NCI-H345 treated with DMSO at 0.1 percent for 48 hours (cell line): Measurements from ENCODE around the gene ROR2.
"Not testable (repeated sequence)": the region's sequence is repeated elsewhere in the genome, so short reads cannot be mapped to it uniquely, and the experiment has no call there.

Experiments
- DNase-seq: peaks from one replicate; lab custom pipeline; 2025; ENCODE audit not compliant: unreplicated experiment; lab: John Stamatoyannopoulos, UW

Gene ROR2

DNA sequence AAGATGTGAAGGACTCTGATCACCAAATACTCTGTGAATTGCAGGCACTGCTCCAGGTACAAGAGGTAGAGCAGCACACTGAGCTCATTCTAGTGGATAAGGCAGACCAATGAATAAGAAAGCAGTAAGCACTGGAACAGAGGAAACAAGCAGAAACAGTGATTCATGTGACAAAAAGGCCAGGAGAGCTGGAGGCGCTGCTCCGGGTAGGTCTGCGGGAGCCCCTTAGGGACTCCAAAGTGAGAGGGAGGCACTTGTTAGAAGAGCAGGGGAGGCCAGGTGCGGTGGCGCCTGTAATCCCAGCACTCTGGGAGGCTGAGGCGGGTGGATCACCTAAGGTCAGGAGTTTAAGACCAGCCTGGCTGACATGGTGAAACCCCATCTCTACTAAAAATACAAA, 294.8 kb downstream of the ROR2 start:
- no peak for DNase-seq

DNA sequence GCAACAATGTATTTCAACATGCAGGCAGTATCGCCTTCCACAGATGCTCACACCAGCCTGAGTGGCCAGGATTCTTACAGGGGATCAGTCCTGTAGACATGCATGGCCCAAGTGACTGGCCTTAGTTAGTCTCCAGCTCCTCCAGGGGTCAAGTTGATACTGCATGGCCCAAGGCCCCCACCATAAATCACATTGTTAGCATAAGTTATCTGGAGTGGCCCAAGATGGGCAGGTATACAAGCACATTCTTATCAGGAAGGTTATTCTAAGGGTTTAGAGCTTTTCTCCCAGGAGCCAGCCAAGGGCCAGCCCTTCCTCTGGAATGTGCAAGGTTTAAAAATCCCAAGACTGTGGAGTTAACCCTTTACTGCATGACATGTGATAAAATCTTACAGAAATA, 295.5 kb downstream of the ROR2 start:
- DNase-seq = no peak

DNA sequence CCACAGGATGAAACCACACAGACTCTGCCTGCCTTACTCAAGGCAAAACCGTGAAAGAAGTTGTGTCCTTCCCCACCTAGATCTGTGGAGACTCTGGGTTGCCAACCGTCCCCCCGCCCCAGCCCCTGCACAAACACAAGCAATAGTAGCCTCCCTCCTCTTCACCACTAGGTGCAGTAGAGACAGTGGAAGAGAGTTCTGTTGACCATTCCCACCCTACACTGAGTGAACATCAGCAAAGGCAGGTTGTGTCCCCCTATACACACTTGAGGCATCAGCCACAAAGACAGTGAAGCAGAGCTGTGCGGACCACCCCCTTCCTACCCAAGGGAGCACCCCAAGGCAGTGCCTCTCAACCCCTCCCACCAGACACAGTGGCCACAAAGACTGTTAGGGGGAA, 302.7 kb downstream of the ROR2 start:
- no peak for DNase-seq

DNA sequence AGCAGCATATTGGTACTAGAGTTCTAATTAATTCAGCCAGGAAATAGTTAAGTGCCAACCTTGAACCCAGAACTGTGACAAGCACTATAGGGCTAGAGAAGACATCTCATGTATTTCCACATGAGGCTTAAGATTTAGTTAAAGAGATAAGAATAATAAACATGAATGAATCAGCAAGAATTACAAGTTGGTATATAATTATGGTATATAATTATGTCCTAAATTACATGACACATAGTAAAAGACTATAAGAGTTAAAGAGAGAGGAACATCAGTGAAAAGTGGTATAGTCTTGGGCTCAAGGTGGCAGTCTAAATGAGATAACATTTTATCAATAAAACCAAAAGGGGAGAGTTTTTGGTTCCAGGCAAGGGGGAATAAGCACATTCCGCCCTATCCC, 303.3 kb downstream of the ROR2 start:
- no peak for DNase-seq

DNA sequence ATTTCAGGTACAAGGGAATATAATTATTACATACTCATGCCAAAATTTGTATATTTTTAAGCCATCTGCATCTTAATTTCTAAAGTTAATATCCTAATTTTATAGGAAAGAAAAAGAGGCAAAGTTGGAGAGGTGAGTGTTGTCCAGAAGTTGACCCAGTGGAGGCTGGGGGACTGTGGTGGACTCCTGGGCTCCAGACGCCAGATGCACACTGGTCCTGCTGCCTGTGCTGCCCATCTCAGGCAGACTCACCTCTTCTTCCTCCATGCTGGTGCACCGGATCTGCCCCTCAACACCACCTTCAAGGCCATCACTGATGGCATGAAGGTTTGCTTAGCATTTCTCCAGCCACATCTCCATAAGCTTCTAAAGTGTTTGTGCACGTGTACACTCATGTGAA, 305.6 kb downstream of the ROR2 start:
- DNase-seq = no peak

DNA sequence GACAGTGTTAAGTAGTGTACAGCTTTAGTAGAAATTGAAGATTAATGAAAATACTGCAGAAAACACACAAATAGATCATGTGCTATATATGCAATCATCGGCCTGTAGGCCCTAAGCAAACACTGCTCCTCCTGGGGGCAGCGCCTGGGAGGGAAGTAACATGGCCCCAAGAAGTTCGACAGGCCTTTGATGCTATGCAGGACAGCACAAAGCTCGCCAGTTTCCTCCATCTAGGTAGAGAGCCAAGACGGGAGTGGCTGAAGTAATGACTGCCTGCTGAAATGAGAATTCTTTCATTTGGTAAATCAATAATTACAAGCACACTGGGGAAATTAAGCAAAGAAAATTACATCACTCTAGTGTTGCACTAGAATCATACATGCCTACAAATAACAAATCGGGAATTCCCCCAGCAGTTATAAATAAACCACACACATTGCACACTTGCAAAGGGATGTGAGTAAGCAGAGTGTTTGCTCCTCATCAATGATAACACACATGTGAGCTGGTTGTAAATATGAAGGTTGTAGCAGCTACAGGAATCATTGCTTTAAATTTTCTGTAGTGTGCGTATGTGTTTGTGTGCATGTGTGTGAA, 306.4 kb downstream of the ROR2 start:
- no peak for DNase-seq

DNA sequence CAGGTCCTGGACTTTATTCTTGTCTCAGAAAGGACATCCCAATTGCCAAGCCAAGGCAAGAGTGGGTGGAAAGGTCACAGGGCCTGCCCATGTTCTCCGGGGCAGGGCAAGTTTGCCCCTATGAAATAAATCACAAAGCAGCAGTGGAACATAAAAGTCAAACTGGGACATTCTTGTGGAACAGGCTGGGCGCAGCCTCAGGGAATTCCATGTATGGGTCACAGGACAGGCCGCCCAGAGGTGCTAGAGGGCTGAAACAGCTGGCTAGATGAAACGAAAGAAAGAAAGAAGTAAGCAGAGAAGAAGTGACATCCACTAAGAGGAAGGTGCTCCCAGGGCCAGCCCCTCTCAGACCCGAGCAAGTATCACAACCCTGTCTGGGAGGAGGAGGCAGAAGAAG, 307.3 kb downstream of the ROR2 start:
- no peak for DNase-seq

DNA sequence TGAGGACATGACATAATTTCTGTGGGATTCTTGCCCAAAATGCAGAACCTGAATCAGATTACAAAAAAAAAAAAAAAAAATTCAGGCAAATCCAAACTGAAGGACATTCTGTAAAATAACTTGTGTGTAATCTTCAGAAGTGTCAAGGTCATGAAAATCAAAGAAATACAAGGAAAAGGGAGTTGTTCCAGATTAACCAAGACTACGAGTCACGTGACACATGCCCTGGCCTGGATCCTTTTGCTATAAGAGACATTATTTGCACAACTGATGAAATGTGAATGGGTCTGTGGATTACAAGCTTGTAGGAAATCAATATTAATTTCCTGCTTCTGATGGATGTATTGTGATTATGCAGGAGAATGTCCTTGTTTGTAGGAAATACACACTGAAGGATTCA, 309.6 kb downstream of the ROR2 start:
- DNase-seq = no peak

DNA sequence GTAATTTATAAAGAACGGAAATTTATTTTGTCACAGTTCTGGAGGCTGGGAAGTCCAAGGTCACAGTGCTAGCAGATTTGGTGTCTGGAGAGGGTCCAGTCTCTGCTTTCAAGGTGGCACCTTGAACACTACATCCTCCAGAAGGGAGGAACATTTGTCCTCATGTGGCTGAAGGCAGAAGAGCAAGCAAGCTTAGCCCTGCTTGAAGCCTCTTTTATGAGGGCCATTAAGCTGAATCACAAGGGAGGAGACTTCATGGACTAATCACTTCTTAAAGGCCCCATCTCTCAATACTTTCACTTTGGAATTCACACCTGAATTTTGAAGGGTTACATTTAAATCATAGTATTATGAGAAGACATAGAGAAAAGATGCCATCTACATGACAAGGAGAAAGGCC, 311.0 kb downstream of the ROR2 start:
- no peak for DNase-seq

DNA sequence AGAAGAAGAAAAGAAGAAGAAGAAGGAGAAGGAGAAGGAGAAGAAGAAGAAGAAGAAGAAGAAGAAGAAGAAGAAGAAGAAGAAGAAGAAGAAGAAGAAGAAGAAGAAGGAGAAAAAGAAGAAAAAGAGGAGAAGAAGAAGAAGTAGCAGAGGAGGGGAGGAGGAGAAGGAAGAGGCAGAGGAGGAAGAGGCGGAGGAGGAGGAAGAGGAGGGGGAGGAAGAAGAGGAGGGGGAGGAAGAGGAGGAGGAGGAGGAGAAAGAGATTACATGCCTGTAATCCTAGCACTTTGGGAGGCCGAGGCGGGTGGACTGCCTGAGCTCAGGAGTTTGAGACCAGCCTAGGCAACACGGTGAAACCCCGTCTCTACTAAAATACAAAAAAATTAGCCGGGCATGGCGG, 315.2 kb downstream of the ROR2 start:
- DNase-seq = not testable (repeated sequence)

DNA sequence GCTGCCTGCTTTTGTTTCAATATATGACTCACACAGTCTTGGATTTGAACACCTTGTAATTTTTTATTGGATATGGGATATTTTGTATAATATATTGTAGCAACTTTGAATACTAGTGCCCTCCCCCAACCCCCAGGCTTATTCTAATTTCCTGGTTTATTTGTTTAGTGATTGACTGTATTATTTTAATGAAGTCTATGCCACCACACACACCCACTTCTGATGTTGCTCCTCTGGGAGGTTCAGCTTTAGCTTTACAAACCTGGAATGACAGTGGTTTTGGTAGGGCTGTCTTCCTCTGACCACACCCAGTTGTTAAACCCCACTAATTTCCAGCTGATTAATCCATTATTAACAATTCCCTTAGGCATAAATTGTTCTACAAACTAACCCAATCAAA, 320.3 kb downstream of the ROR2 start:
- no peak for DNase-seq

DNA sequence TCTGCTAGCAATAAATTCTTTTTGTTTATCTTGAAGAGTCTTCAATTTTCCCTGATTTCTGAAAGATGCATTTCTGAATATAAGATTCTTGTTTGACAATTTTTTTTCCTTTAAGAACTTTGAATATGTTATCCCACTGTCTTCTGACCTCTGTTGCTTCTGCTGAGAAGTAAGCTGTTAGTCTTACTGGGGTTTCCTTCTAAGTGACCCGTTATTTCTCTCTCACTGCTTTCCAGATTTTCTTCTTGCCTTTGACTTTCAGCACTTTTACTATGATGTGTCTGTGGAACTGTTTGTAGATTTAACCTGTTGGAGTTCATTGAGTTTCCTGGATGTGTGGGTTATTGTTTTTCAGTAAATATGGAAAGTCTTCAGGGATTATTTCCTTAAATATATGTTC, 321.1 kb downstream of the ROR2 start:
- no peak for DNase-seq

DNA sequence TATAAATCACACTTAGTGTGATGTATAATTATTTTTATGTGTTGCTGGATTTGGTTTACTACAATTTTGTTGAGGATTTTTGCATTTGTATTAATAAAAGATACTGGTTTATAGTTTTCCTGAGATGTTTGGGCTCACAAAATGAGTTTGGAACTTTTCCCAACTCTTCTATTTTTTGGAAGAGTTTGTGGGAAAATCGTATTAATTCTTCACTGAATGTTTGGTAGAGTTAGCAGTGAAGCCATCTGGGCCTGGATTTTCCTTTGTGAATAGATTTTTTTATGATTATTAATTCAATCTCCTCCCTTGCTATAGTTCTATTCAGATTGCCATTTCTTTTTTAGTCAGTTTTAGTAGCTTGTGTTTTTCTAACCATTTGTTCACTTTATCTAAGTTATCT, 324.7 kb downstream of the ROR2 start:
- no peak for DNase-seq

DNA sequence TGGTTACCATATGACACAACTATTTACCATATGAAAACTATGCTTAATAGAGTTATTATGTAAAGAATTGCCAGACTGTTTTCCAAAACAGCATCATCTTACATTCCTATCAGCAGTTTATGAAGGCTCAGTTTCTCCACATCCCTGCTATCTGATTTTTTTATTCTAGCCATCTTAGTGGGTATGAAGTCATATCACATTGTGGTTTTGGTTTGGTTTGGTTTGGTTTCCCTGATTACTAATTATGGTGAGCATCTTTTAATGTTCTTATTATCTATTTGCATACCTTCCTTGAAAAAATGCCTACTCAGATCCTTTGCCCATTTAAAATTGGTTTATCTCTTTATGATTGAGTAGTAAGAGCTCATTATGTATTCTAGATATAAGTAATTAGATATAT, 327.0 kb downstream of the ROR2 start:
- DNase-seq = no peak

DNA sequence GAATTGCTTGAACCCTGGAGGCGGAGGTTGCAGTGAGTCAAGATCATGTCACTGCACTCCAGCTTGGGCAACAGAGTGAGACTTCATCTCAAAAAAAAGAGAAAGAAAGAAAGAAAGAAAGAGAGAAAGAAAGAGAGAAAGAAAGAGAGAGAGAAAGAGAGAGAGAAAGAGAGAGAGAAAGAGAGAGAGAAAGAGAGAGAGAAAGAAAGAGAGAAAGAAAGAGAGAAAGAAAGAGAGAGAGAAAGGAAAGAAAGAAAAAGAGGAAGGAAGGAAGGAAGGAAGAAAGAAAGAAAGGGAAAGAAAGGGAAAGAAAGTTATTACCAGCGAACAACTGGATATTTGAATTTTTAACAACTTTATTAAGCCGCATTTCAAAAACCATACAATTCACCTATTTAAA, 327.9 kb downstream of the ROR2 start:
- not testable (repeated sequence) for DNase-seq

DNA sequence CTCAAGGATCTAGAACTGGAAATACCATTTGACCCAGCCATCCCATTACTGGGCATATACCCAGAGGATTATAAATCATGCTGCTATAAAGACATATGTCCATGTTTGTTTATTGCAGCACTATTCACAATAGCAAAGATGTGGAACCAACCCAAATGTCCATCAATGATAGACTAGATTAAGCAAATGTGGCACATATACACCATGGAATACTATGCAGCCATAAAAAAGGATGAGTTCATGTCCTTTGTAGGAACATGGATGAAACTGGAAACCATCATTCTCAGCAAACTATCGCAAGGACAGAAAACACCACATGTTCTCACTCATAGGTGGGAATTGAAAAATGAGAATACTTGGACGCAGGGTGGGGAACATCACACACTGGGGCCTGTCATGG, 336.0 kb downstream of the ROR2 start:
- DNase-seq = not testable (repeated sequence)

DNA sequence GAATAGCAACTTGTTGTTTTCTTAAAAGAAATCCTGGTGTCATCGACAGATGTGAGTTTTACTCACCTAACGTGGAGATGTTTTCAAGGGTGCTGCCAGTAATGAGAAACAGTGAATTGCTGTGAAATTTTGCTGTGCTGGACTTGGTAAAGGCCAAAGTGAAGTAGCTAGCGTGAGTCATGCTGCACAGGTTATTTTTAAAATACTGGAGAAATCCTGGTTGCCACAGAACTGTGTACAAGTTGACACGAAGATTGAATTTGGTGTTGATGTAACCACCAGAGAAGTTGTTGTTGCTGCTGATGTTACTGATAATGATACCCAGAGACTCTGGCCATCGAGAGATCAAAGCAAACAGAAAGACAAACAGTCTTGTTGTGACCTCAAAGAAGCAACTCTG, 338.4 kb downstream of the ROR2 start:
- DNase-seq = no peak

DNA sequence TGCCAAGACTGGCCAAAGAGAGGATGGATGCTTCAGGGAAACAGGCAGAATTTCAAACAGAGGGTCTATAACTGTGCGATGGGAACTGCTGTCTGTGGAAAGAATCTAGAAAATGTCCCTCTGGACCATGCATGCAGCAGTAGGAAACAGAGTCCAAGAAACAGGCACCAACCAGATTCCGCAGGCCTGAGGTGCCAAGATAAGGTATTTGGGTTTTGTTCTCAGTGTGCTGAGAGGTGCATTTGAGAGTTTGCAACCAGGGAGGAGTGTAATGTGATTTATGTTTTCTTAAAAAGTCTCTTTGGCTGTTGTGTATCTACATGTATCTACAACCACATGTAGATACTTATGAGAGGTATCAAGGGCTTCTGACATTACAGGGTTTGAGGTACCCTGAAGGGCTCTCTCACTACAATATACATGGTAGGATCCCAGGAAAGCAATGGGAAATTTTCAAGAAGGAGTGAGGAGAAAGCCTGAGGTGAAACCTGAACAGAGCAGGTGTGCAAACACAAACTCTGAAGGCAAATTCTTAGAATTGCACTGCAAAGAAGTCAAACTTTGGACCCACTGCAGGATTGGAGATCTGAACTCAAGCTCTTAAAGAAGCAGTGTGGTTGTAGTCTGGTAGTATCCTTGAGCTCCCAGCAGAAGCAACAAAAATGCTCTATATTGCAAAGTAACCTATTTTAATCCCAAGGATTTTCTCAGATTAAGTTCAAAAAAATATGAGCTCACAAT, 343.6 kb downstream of the ROR2 start:
- no peak for DNase-seq

DNA sequence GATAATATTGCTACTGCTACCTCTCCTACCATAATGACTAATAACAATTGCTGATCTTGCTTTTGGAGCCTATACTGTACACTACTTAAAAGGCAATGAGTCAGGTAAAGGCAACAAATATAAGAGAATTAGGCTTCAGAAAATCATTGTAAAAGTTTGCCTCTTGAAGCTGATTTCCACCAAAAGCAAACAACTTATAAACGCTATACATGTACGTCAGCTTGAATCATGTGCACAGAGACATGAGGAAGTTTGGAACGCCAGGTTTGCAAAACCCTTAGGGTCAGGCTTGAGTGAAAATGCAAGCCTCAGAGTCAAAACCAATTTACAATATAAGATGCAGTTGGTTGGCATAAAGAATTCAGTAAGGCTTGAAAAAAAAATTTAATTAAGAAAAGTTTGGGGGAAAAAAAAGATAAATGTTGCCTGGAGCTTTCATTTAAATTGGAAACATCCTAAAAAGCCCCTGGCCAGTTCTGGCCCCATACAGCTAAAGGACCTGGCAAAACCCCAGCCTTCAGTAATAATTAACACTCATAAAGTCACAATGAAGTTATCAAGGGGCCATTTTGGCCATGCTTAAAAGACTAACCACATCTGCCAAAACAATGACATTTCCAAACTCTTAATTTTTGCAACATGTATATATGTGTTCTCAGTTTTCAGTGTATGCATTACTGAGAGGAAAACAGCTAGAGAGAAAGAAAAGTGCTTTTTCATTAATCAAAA, 345.4 kb downstream of the ROR2 start:
- no peak for DNase-seq

DNA sequence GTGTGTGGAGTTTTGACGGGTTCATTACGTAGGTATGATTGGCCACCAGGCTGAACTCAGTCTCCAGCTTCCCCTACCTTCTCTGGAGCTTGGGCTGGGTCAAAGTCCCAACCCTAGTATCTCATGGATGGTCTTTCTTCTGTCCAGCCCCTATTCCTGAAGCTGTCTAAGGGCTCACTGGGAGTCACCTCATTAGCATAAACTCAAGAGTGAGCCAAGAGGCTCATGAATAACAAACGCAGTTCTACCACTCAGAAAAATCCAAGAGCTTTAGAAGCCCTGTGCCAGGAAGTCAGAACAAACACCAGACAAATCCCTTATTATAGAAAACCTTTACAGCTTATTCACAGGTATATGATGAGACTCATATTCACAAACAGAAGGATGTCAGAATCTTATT, 346.1 kb downstream of the ROR2 start:
- DNase-seq = no peak

DNA sequence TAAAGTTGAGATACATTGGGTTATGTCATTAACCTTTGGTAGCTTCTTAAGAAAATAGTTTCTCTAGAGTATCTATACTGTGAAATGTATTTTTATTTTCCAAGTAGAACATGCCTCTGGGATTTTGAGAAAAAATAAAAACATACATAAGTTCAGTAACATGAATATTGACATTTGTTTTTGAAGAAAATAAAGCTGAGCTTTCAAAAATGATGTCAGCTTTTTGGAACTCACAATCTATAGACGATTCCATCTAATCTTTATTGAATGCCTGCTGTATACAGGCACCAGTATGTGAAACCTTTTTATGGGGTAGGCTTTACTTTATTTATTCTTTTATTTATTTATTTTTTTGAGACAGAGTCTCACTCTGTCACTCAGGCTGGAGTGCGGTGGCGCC, 350.5 kb downstream of the ROR2 start:
- DNase-seq = no peak

DNA sequence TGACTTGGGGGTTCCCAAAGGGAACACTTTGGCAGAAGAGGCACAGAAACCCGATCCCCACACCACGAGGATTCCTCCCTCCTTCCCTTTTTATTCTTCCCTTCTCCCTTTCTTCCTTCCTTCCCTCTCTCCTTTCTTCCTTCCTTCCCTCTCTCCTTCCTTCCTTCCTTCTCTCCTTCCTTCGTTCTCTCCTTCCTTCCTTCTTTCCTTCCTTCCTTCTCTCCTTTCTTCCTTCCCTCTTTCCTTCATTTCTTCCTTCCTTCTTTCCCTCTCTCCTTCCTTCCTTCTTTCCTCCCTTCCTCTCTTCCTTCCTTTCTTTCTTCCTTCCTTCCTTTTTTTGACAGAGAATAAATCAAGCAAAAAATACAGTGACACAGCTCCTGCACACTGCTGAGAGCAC, 358.4 kb downstream of the ROR2 start:
- DNase-seq = no peak
